GM19468 (cell line): ENCODE measurements around the gene MZB1.
A peak's percentile ranks its signal among the peaks of the same experiment; 100 is the strongest.
"Not testable (repeated sequence)": the region's sequence is repeated elsewhere in the genome, so short reads cannot be mapped to it uniquely, and the experiment has no call there.

Experiments
- ATAC-seq: cut with Tn5 transposase; IDR thresholded peaks from one replicate; pipeline ENCODE4 v1.9.1; 2021; ENCODE audit warnings: mild to moderate bottlenecking, moderate library complexity, moderate number of reproducible peaks; ENCODE audit not compliant: unreplicated experiment; ENCODE audit errors: extremely low read depth

The MZB1 gene

DNA sequence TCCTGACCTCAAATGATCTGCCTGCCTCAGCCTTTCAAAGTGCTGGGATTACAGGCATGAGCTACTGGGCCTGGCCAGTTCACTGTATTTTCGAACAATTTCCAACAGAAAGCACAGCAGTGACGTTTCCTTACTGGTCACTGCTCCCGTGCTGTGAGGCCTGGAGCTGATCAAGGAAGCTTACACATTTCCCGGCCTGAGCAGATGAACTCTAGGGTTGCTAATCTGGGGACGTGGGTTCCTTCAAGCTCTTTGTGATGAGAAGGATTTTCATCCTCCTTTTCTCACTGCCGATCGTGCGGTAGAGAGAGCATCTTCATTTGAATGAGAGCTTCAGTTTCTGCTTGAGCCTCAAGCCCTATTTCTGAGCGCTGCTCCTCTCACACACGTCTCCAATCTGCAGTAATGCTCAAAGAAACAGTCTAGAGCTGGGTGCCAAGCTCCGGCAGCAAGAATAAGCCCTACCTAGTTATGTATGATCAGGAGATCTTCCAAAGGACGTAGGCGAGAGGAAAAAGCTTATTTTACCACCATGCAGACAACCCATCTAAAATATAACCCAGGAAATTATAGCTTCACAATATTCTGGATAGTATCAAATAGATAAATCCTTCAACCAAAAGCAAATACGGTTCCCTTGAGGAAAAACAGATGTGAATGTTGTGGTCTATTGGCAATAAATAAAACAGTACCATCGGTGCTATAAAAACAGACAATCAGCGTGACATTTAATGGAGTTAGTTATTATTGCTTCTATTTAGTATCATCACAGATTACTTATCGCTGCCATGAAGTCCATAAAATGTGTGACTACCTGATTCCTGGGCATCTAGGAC lies 21.5 kb upstream of the MZB1 start:
- no peak for ATAC-seq

DNA sequence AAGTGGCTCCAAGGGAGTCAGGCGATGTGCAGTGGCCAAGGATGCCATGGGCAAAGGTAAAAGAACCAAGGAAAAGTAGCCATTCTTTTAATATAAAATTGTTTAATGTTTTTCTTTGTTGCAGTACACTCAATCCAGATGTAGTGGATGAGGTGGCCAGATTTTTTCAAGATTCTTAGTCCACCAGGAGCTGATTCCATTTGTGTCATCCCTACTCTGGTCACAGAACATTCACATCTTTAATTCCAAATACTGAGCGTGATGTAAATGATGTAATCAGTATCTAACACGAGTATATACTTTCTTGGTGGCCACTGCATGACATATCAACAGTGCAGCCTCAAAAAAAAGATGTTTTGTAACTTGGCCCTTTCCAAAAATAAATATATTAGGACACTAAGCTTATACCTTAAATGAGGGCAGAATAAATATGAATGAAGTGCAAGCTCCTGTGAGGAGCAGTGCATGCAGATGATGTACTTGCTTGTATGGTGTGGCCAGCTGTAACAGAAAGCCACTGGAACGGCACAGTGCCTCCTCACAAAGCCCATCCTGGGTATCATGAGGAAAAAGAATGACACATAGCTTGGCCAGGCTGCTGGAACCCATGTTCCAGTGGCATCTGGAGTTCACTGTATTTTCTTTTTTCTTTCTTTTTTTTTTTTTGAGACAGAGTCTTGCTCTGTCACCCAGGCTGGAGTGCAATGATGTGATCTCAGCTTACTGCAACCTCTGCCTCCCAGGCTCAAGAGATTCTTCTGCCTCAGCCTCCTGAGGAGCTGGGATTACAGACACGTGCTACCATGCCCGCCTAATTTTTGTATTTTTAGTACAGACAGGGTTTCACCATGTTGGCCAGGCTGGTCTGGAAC lies 20.6 kb upstream of the MZB1 start:
- no peak for ATAC-seq

DNA sequence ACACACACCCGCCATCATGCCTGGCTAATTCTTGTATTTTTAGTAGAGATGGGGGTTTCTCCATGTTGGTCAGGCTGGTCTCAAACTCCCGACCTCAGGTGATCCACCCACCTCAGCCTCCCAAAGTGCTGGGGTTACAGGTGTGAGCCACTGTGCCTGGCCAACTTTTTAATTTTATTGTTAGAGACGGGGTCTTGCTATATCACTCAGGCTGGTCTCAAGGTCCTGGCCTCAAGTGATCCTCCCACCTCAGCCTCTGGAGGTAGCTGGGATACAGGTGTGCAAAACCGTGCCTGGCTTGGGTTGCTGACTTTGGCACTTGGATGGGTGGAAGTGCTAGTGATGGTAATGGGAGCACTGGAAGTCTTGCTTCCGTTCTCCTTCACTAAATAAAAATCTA lies 19.4 kb upstream of the MZB1 start:
- not testable (repeated sequence) for ATAC-seq

DNA sequence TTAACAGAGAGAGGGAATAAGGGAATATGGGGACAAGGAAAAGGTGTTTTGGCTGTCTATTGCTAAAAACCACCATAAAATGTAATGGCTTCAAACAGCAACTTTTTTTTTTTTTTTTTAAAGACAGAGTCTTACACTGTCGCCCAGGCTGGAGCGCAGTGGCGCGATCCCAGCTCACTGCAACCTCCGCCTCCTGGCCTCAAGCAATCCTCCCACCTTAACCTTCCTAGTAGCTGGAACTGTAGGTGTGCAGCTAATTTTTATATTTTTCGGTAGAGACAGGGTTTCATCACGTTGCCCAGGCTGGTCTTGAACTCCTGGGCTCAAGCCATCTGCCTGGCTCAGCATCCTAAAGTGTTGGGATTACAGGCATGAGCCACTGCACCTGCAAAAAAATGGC lies 18.5 kb upstream of the MZB1 start:
- ATAC-seq = no peak

GRCh38 chr5:139407517-139407916 lies 17.8 kb upstream of the MZB1 start:
- ATAC-seq = no peak

DNA sequence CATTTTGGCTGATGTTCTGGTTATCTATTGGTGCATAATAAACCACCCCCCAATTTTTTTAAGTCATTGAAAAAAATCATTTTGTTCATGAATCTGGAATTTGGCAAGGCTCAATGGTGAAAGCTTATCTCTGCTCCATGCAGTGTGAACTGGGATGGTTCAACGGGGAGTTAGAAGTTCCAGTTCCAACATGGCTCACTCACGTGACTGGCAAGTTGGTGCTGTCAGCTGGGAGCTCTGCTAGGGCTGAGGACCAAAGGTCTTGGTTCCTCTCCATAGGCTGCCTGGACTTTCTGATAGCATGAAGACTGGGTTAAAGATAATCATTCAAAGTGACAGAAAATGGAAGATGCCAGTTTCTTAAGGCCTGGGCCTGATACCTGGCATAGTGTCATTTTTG lies 17.2 kb upstream of the MZB1 start:
- ATAC-seq = no peak

DNA sequence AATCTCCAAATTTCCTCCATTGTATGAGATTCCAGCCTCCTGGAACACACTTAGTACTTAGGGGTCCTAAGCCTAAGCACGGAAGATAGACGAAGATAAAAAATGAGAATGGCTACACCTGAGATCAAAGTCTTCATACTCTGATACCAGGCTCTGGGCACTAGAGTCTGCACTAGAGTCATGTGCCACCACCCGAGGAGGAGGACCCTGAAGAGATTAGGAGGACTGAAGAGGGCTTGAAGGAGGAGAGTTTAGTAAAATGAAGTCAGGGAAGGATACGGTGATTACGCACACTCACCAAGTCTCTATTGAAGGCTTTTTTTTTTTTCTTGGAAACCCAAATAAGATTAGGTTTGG lies 14.7 kb upstream of the MZB1 start:
- ATAC-seq = no peak

DNA sequence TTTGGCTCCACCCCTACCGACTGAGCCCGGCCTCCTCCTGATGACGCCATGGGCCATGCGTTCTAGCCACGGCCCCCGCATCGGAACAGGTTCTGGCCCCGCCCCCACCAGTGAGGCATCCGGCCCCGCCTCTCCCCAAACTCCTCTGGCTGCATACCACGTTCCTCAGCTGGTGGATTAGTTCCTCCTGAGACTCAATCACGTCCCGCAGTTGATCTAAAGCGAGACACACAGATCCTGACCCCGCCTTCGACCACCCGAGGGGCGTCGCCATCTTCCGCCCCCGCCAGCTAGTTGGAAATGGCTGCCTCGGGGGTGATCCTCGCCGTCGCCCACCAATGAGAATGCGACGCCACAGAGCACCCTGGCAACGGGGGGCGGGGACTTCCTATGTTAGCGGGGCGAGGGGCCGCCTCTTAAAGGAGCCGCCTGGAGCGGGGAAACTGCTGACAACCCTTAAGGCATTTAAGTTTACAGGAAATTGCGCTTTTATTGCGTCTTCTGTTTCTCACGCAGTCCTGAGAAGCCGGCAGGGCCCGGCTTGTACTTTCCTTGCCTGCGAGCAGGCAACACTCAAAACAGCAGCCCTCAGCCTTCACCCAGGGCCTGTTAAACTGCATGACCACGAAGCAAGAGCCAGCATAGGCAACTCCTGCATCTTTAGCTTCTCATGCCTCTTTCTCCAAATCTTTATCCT lies 14.2 kb upstream of the MZB1 start, which contains the start of gene SPATA24:
TSS of gene SPATA24 (minus strand) at position 303 of the 697 bp plus-strand sequence. CDS start at position 274, 29 bp downstream.
- peak; percentile 78 for ATAC-seq

GRCh38 chr5:139403418-139403786 lies 13.7 kb upstream of the MZB1 start:
- ATAC-seq = no peak

DNA sequence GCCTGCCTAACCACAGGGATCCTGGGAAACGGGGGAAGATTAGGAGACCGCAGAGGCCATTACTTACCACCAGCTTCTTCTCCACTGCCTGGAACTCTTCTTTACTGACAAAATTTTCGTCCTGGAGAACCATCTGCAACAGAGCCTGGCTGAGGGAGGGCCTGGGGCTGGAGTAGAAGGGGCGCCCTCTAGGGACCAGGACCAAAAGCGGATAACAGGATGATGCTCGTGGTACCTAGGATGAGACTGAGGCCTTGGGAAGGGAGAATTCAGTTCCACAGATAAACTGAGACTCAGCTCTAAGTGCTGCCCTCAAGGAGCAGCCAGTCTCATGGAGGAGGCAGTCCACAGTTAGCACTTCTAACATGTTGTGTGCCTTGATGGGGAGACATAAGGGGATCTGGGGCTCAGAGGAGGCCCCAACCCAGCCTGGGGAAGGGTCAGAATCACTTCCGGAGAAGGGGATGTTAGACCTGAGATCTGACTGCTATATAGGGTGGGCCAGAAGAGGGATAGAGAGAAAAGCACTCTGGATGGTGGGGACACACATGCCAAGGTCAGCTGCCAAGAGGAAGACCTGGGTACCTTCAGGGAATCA lies 12.9 kb upstream of the MZB1 start:
- no peak for ATAC-seq

- no peak for ATAC-seq
Measured at GRCh38 chr5:139401546-139401945, 11.8 kb upstream of the MZB1 start.

DNA sequence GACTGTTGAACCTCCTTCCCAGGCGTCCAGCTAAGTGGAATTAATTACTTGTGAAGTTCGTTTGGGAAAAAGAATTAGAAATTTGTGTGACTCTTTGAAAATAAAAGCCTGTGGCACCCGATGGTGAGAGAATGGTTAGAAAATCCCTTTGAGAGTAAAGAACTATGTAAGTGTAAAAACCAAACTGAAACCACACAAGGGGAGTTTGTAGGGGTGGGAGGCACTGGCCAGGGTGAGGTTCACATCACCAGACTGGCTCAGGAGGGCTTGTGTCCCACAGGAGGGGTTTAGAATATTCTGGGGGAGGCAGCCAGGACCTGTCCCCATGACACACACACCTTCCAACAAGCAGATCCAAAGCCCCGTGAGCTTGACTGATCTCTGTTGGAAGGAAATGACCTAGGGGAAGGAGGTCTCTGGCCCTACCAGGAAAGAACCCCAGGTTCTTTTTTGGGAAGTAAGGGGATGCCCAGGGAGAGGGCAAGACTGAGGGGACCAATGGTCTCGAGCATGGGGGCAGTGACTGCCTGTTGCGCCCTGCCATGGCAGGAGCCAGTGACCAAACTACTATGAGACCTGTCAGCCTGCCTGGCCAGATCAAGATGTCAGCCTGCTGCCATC lies 9.9 kb upstream of the MZB1 start:
- no peak for ATAC-seq

GRCh38 chr5:139397921-139398320 lies 8.2 kb upstream of the MZB1 start:
- no peak for ATAC-seq

GRCh38 chr5:139396691-139397090 lies 7.0 kb upstream of the MZB1 start:
- ATAC-seq = no peak

DNA sequence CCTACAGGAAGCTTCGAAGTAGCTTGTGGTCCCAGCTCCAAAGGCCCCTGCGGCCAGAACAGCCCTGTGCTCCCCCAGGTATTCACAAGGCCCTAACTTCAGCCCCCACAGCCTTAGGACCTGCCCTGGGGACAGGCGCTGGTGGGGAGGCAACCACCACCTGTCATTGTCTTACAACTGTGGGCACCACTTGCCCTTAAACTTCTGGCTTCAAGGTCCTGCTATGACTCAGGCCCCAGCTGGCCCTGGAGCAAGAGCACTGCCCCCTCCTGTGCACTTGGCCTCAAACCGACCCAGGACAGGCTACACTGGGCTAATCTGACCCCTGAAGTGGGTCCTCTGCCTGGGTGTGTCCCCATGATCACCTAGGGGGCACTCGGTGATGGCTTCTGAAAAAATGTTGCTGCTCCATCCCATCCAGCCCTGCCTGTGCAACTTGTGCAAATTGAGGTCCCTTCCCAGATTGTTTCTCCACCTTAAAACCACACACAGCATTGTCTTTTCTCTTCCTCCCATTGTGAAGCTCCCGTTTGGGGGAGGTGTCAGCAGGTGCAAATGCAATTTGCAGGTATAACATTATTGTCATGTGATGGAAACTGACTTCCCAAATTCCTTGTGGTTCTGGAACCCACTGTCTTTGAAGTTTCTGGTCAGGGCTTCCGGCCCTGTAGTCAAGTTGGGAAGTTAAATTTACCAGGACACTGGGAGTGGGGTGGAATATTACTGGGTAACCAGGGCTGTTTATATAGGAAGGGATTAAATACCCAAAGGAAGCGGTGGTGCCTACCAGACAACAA lies 6.3 kb upstream of the MZB1 start:
- ATAC-seq = no peak

DNA sequence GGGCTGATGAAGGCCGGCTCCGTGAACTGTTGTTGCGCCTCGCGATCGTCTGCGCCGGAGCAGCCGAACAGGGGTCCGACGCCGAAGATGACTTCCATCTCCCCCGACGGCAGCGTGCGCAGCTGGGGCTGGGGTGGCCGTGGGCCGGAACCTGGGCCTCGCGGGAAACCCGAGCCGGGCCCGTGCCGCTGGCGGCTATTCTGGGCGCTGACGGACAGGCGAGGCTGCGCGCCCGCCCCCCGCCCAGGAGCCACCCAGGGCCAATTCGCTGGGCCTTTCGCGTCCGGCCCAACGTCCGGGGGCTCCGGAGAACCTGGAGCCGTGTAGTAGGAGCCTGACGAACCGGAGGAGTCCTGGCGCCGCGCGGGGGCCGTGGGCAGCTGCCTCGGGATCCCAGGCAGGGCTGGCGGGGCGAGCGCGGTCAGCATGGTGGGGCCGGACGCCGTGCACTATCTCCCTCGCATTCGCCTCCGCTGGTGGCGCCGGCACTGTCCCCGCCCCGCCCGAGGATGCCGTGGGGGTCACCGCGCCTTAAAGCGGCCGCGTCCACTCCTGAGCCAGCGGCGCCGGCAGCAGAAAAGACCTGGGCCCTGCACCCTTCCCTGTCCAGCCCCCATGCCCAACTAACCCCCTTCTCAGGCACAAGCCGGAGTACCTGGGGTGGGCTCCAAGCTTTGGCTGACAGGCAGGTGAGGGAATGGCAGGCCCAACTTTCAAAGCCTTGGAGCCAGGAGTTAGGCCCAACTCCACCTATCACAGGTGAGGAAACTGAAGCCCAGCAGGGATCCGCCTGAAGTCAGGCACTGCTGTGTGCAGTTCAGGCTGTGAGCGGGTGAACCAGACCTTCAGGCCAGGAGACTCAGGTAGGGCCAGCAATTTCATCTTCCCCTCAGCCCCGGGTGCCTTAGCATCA lies 5.2 kb upstream of the MZB1 start, which contains the start of gene PROB1:
TSS of gene PROB1 (minus strand) at position 451 of the 913 bp plus-strand sequence. CDS start at position 428, 23 bp downstream.
- ATAC-seq = no peak

GRCh38 chr5:139394123-139394653 lies 4.5 kb upstream of the MZB1 start:
- ATAC-seq = no peak
